WTC11 (cell line): Measurements from ENCODE around the gene PIP. TPM values are rescaled to one million over a fixed set of nuclear protein-coding genes. Genes with fewer than 3 reads are reported as not detected.
"Not testable (repeated sequence)": the region's sequence is repeated elsewhere in the genome, so short reads cannot be mapped to it uniquely, and the experiment has no call there.

ENCODE experiments used
- ATAC-seq: fragments of 200-7000 bp; cut with Tn5 transposase; 2 replicates; pipeline ENCODE4 v1.10.0; 2021; ENCODE audit warnings: mild to moderate bottlenecking, moderate library complexity
- CTCF ChIA-PET: fragments of 300-600 bp; sonication (Branson Sonifier 250); formaldehyde crosslinking; loops from one replicate; lab custom pipeline; 2021; ENCODE audit warnings: antibody characterized with exemption; lab: Charles Lee
- POLR2A ChIA-PET: fragments of 350-600 bp; sonication (Branson Sonifier 250); formaldehyde crosslinking; loops from one replicate; lab custom pipeline; 2021; ENCODE audit warnings: antibody characterized with exemption; lab: Charles Lee
- DNase-seq: peaks from one replicate; pipeline ENCODE4 v3.0.0; 2021; ENCODE audit warnings: low spot score
- H3K27ac Mint-ChIP-seq: 2 replicates; pipeline ENCODE4 v1.8.0; 2021; ENCODE audit warnings: mixed read lengths
- H3K27me3 Mint-ChIP-seq: 2 replicates; pipeline ENCODE4 v1.8.0; 2021; ENCODE audit warnings: low read depth, mild to moderate bottlenecking, moderate library complexity, mixed read lengths
- H3K36me3 Mint-ChIP-seq: 2 replicates; pipeline ENCODE4 v1.8.0; 2021; ENCODE audit warnings: mixed read lengths
- H3K4me1 Mint-ChIP-seq: 2 replicates; pipeline ENCODE4 v1.8.0; 2022; ENCODE audit warnings: mixed read lengths
- H3K4me3 Mint-ChIP-seq: 2 replicates; pipeline ENCODE4 v1.8.0; 2021; ENCODE audit warnings: mild to moderate bottlenecking, moderate library complexity, mixed read lengths
- H3K9me3 Mint-ChIP-seq: 2 replicates; pipeline ENCODE4 v1.8.0; 2021; ENCODE audit warnings: mixed read lengths
- CREM ChIP-seq: sonication (generic); formaldehyde crosslinking; IDR thresholded peaks from 2 replicates; pipeline ENCODE4 v1.8.1; 2022; ENCODE audit warnings: mild to moderate bottlenecking, missing genetic modification reagents, moderate library complexity
- ESRRA ChIP-seq: sonication (generic); formaldehyde crosslinking; IDR thresholded peaks from 2 replicates; pipeline ENCODE4 v1.8.1; 2022; ENCODE audit warnings: mild to moderate bottlenecking, missing genetic modification reagents, borderline replicate concordance
- GRHL2 ChIP-seq: fragments of 250-450 bp; sonication (Bioruptor Pico); IDR thresholded peaks from 2 replicates; pipeline ENCODE4 v1.8.0; 2022; ENCODE audit warnings: mild to moderate bottlenecking, moderate library complexity; ENCODE audit not compliant: insufficient replicate concordance, severe bottlenecking
- IRF2 ChIP-seq: sonication (generic); formaldehyde crosslinking; IDR thresholded peaks from 2 replicates; pipeline ENCODE4 v1.8.0; 2022; ENCODE audit warnings: low read depth, missing genetic modification reagents, borderline replicate concordance
- JUN ChIP-seq: sonication (generic); formaldehyde crosslinking; IDR thresholded peaks from 2 replicates; pipeline ENCODE4 v1.8.0; 2023; ENCODE audit warnings: mild to moderate bottlenecking, missing genetic modification reagents
- KAT7 ChIP-seq: sonication (generic); formaldehyde crosslinking; IDR thresholded peaks from 2 replicates; pipeline ENCODE4 v1.8.1; 2023; ENCODE audit warnings: missing genetic modification reagents, mild to moderate bottlenecking, borderline replicate concordance
- NFE2L1 ChIP-seq: sonication (generic); formaldehyde crosslinking; IDR thresholded peaks from 2 replicates; pipeline ENCODE4 v1.8.1; 2023; ENCODE audit warnings: missing genetic modification reagents
- NR2C2 ChIP-seq: sonication (generic); formaldehyde crosslinking; IDR thresholded peaks from 2 replicates; pipeline ENCODE4 v1.8.0; 2022; ENCODE audit warnings: mild to moderate bottlenecking, missing genetic modification reagents
- RELA ChIP-seq: sonication (generic); formaldehyde crosslinking; IDR thresholded peaks from 2 replicates; pipeline ENCODE4 v1.8.1; 2022; ENCODE audit warnings: missing genetic modification reagents, mild to moderate bottlenecking, borderline replicate concordance
- SP1 ChIP-seq: sonication (generic); formaldehyde crosslinking; conservative IDR thresholded peaks from 2 replicates; pipeline ENCODE4 v1.8.1; 2022; ENCODE audit warnings: missing genetic modification reagents
- TP53 ChIP-seq: sonication (generic); formaldehyde crosslinking; IDR thresholded peaks from 2 replicates; pipeline ENCODE4 v1.8.1; 2023; ENCODE audit warnings: mild to moderate bottlenecking, missing genetic modification reagents
- ZNF263 ChIP-seq: sonication (generic); formaldehyde crosslinking; IDR thresholded peaks from 2 replicates; pipeline ENCODE4 v1.8.1; 2022; ENCODE audit warnings: low read depth, mild to moderate bottlenecking, moderate library complexity, missing genetic modification reagents
- ZNF423 ChIP-seq: fragments of 250-450 bp; sonication (Bioruptor Pico); IDR thresholded peaks from 2 replicates; pipeline ENCODE4 v2.1.2; 2022; ENCODE audit warnings: mild to moderate bottlenecking, moderate library complexity
- total RNA-seq: library from RNA; stranded (reverse); gene quantifications from 3 replicates; pipeline ENCODE4 v1.2.3, GENCODE V29; 2021
- TF ChIP-seq, protein P1 (sequence below): fragments of 250-450 bp; sonication (Bioruptor Pico); IDR thresholded peaks from 2 replicates; pipeline ENCODE4 v1.9.0; 2021; ENCODE audit warnings: mild to moderate bottlenecking
- TF ChIP-seq, protein P2 (sequence below): sonication (generic); formaldehyde crosslinking; IDR thresholded peaks from 2 replicates; pipeline ENCODE4 v1.8.0; 2023; ENCODE audit warnings: missing genetic modification reagents
- TF ChIP-seq, protein P3 (sequence below): sonication (generic); formaldehyde crosslinking; IDR thresholded peaks from 2 replicates; pipeline ENCODE4 v1.8.1; 2022; ENCODE audit warnings: missing genetic modification reagents, borderline replicate concordance
- TF ChIP-seq, protein P4 (sequence below): sonication (generic); formaldehyde crosslinking; IDR thresholded peaks from 2 replicates; pipeline ENCODE4 v1.8.1; 2022; ENCODE audit warnings: low read depth, mild to moderate bottlenecking, moderate library complexity, missing genetic modification reagents, borderline replicate concordance
- TF ChIP-seq, protein P5 (sequence below): fragments of 250-450 bp; sonication (Bioruptor Pico); IDR thresholded peaks from 2 replicates; pipeline ENCODE4 v1.9.0; 2021; ENCODE audit warnings: mild to moderate bottlenecking
- TF ChIP-seq, protein P6 (sequence below): sonication (generic); formaldehyde crosslinking; IDR thresholded peaks from 2 replicates; pipeline ENCODE4 v1.8.1; 2022; ENCODE audit warnings: mild to moderate bottlenecking, moderate library complexity, missing genetic modification reagents

The PIP gene
- total RNA-seq, 1 experiment from 2014 or later: not detected

DNA sequence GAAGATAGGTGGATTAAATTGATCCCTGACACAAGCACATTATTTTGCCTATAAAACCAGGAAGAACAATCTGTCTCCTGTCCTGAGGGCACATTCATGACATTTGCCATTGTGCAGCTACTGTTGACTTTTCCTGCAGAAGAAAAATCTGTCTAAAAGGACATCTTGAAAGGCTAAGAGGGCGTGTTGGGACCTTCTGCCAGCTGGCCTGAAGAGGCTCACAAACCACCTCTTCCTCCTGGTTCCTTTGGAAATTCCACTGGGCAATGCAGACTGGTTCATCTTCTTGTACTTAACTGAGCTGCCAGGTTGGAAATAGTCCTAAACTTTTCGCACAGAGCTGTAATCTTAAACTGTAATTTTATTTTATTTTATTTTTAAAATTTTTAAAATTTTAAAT lies 35.7 kb upstream of the PIP start:
- TF ChIP-seq KAT7 (no peak), IRF2 (CRISPR knock-in tag) (no peak), GRHL2 (CRISPR knock-in tag) (no peak), TP53 (CRISPR knock-in tag) (no peak), NFE2L1 (CRISPR knock-in tag) (no peak), SP1 (CRISPR knock-in tag) (no peak), ZNF423 (CRISPR knock-in tag) (no peak), CREM (CRISPR knock-in tag) (no peak), NR2C2 (CRISPR knock-in tag) (no peak), RELA (CRISPR knock-in tag) (no peak), ZNF263 (CRISPR knock-in tag) (no peak), JUN (no peak), ESRRA (CRISPR knock-in tag) (no peak)
- TF ChIP-seq, protein P1, sequence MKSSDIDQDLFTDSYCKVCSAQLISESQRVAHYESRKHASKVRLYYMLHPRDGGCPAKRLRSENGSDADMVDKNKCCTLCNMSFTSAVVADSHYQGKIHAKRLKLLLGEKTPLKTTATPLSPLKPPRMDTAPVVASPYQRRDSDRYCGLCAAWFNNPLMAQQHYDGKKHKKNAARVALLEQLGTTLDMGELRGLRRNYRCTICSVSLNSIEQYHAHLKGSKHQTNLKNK (CRISPR knock-in tag): no peak
- TF ChIP-seq, protein P2, sequence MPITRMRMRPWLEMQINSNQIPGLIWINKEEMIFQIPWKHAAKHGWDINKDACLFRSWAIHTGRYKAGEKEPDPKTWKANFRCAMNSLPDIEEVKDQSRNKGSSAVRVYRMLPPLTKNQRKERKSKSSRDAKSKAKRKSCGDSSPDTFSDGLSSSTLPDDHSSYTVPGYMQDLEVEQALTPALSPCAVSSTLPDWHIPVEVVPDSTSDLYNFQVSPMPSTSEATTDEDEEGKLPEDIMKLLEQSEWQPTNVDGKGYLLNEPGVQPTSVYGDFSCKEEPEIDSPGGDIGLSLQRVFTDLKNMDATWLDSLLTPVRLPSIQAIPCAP (CRISPR knock-in tag): no peak
- TF ChIP-seq, protein P3, sequence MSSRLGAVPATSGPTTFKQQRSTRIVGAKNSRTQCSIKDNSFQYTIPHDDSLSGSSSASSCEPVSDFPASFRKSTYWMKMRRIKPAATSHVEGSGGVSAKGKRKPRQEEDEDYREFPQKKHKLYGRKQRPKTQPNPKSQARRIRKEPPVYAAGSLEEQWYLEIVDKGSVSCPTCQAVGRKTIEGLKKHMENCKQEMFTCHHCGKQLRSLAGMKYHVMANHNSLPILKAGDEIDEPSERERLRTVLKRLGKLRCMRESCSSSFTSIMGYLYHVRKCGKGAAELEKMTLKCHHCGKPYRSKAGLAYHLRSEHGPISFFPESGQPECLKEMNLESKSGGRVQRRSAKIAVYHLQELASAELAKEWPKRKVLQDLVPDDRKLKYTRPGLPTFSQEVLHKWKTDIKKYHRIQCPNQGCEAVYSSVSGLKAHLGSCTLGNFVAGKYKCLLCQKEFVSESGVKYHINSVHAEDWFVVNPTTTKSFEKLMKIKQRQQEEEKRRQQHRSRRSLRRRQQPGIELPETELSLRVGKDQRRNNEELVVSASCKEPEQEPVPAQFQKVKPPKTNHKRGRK (CRISPR knock-in tag): no peak
- TF ChIP-seq, protein P4, sequence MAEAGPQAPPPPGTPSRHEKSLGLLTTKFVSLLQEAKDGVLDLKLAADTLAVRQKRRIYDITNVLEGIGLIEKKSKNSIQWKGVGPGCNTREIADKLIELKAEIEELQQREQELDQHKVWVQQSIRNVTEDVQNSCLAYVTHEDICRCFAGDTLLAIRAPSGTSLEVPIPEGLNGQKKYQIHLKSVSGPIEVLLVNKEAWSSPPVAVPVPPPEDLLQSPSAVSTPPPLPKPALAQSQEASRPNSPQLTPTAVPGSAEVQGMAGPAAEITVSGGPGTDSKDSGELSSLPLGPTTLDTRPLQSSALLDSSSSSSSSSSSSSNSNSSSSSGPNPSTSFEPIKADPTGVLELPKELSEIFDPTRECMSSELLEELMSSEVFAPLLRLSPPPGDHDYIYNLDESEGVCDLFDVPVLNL: no peak
- TF ChIP-seq, protein P5, sequence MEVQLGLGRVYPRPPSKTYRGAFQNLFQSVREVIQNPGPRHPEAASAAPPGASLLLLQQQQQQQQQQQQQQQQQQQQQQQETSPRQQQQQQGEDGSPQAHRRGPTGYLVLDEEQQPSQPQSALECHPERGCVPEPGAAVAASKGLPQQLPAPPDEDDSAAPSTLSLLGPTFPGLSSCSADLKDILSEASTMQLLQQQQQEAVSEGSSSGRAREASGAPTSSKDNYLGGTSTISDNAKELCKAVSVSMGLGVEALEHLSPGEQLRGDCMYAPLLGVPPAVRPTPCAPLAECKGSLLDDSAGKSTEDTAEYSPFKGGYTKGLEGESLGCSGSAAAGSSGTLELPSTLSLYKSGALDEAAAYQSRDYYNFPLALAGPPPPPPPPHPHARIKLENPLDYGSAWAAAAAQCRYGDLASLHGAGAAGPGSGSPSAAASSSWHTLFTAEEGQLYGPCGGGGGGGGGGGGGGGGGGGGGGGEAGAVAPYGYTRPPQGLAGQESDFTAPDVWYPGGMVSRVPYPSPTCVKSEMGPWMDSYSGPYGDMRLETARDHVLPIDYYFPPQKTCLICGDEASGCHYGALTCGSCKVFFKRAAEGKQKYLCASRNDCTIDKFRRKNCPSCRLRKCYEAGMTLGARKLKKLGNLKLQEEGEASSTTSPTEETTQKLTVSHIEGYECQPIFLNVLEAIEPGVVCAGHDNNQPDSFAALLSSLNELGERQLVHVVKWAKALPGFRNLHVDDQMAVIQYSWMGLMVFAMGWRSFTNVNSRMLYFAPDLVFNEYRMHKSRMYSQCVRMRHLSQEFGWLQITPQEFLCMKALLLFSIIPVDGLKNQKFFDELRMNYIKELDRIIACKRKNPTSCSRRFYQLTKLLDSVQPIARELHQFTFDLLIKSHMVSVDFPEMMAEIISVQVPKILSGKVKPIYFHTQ (CRISPR knock-in tag): no peak
- TF ChIP-seq, protein P6, sequence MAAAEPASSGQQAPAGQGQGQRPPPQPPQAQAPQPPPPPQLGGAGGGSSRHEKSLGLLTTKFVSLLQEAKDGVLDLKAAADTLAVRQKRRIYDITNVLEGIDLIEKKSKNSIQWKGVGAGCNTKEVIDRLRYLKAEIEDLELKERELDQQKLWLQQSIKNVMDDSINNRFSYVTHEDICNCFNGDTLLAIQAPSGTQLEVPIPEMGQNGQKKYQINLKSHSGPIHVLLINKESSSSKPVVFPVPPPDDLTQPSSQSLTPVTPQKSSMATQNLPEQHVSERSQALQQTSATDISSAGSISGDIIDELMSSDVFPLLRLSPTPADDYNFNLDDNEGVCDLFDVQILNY (CRISPR knock-in tag): no peak
- ChIA-PET CTCF (no interaction called here), POLR2A (no interaction called here)
- Mint-ChIP-seq H3K4me3 (no peak overlapping the region), H3K27ac (no peak overlapping the region), H3K4me1 (no peaks in the 10 kb centered on the region), H3K27me3 (peaks cover 3% of the 10 kb centered on the region), H3K9me3 (peaks cover 46% of the 10 kb centered on the region), H3K36me3 (peaks cover 22% of the 10 kb centered on the region)
- DNase-seq (no peak), ATAC-seq (no peak)

DNA sequence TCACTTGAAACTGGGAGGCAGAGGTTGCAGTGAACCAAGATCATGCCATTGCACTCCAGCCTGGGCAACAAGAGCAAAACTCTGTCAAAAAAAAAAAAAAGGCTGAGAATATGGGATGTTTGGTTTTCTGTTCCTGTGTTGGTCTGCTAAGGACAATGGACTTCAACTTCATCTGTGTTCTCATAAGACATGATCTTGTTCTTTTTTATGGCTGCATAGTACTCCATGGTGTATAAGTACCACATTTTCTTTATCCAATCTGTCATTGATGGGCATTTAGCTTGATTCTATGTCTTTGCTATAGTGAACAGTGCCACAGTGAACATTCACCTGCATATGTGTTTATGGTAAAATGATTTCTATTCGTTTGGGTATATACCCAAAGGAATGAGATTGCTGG lies 32.3 kb upstream of the PIP start:
- ATAC-seq, POLR2A ChIA-PET: not testable (repeated sequence)

More for the DNA sequence above, 32.3 kb upstream of the PIP start:
- CTCF ChIA-PET, H3K4me1 Mint-ChIP-seq, H3K4me3 Mint-ChIP-seq, H3K27me3 Mint-ChIP-seq, DNase-seq, H3K27ac Mint-ChIP-seq: not testable (repeated sequence)
- H3K9me3 Mint-ChIP-seq: peaks cover 43% of the 10 kb centered on the region
- H3K36me3 Mint-ChIP-seq: peaks cover 22% of the 10 kb centered on the region
